ENCODE data around the gene CELF4. TPM values are rescaled to one million over a fixed set of nuclear protein-coding genes. Genes with fewer than 3 reads are reported as not detected.

Gene CELF4
- polyA plus RNA-seq, 1 experiment = not detected

GRCh38 chr18:37380546-37381110 lies 185.0 kb downstream of the CELF4 start:
- H3K4me3 ChIP-seq (ENCODE audit: low read depth, low read length) = no peak overlapping the region
- peaks cover 20% of the 10 kb centered on the region for H3K27me3 ChIP-seq (ENCODE audit: control insufficient read depth, insufficient read depth, low read length)
- TF ChIP-seq, protein P1, sequence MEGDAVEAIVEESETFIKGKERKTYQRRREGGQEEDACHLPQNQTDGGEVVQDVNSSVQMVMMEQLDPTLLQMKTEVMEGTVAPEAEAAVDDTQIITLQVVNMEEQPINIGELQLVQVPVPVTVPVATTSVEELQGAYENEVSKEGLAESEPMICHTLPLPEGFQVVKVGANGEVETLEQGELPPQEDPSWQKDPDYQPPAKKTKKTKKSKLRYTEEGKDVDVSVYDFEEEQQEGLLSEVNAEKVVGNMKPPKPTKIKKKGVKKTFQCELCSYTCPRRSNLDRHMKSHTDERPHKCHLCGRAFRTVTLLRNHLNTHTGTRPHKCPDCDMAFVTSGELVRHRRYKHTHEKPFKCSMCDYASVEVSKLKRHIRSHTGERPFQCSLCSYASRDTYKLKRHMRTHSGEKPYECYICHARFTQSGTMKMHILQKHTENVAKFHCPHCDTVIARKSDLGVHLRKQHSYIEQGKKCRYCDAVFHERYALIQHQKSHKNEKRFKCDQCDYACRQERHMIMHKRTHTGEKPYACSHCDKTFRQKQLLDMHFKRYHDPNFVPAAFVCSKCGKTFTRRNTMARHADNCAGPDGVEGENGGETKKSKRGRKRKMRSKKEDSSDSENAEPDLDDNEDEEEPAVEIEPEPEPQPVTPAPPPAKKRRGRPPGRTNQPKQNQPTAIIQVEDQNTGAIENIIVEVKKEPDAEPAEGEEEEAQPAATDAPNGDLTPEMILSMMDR (IDR thresholded peaks at IDR 0.05; ENCODE audit: low read depth, low read length) = no peak
- ChIA-PET CTCF (no interaction called here), POLR2A (no interaction called here)
- no peak for DNase-seq (ENCODE audit: low read depth, low spot score)
- H3K9me3 ChIP-seq (ENCODE audit: control insufficient read depth, insufficient read depth, low read length) = no peaks in the 10 kb centered on the region
- no peak overlapping the region for H3K27ac ChIP-seq (ENCODE audit: low read depth, low read length)

DNA sequence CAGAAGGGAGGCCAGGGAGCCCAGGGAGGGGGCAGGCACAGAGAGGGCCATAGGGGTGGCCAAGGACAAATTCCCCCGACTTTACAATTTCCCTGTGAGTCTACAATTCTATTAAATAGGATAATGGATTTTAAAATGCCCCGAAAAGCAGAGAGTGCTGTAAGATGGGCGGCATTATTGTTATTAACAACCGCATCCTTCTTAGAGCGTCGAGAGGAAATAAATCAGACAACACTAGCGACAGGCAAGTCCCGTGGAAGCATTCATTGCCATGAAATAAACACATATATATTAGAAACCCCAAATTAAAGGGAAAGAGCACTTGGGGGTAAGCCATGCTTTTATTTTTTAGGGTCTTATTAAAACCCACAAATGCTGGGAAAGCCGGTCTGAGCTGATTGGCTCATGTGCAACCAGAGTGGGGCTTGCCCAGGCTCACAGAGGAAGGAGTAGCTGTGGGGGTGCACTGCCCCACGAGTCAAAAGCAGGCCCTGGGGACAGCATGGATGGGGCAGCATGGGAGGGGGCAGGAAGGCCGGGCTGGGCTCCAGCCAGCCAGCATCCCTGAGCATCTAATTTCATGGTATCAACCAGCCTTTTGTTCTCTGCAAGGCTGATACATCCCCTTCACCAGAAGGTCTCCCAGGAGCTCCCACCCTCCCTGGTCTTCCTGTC lies 187.1 kb downstream of the CELF4 start:
- TF ChIP-seq, protein P1 (IDR thresholded peaks at IDR 0.05; ENCODE audit: low read depth, low read length) = no peak
- Histone ChIP-seq H3K4me3 (ENCODE audit: low read depth, low read length) (no peak overlapping the region), H3K9me3 (ENCODE audit: control insufficient read depth, insufficient read depth, low read length) (no peaks in the 10 kb centered on the region), H3K27me3 (ENCODE audit: control insufficient read depth, insufficient read depth, low read length) (peaks cover 12% of the 10 kb centered on the region), H3K27ac (ENCODE audit: low read depth, low read length) (no peak overlapping the region)
- ChIA-PET POLR2A (no interaction called here), CTCF (no interaction called here)
- DNase-seq (ENCODE audit: low read depth, low spot score) = no peak

- ChIA-PET POLR2A (no interaction called here), CTCF (no interaction called here)
- no peak for DNase-seq (ENCODE audit: low read depth, low spot score)
- TF ChIP-seq, protein P1 (IDR thresholded peaks at IDR 0.05; ENCODE audit: low read depth, low read length) = no peak
- H3K9me3 ChIP-seq (ENCODE audit: control insufficient read depth, insufficient read depth, low read length) = no peaks in the 10 kb centered on the region
- no peak overlapping the region for H3K4me3 ChIP-seq (ENCODE audit: low read depth, low read length)
- H3K27ac ChIP-seq (ENCODE audit: low read depth, low read length) = no peak overlapping the region
- H3K27me3 ChIP-seq (ENCODE audit: control insufficient read depth, insufficient read depth, low read length) = peaks cover 10% of the 10 kb centered on the region
Observed at GRCh38 chr18:37375181-37375580, 190.4 kb downstream of the CELF4 start.

DNA sequence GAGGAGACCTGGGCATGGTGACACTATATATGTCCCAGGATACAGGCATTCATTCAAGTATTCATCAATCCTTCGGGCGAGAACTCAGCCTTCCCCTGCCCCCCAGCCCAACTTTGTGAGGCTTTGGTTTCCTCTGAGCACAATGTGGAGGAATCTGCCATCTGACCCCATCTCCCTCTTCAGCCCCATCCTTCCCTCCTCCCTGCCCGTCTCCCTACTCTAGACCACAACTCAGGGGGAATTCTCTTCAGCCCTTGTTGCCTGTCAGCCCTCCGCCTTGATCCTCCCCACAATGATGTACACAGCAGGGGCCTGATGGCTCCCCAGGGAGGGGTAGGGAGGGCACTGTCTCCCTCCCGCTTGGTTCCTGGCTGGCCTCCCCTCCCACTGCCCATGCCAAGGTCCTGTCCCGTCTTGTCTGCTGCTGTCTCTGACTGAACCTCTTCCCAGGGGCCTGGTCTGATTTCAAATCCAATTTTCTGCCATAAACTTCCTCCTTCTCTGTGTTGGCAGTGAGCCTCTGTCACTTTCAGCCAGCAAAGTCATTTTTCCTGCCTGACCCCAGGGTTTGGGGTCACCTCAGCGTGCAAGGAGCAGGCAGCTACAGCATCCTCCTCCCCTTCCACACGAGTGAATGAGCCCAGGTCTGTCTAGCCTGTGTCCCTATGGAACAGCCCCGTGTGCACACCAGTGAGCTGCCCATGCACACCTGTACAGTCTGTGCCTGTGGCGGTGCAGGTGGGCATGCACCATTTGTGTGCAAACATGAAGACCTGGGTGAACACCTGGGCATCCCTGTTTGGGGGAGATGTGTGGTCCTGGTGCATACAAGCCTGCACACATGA lies 197.3 kb downstream of the CELF4 start:
- CTCF ChIA-PET = no interaction called here

More for the DNA sequence above, 197.3 kb downstream of the CELF4 start:
- no peak for DNase-seq (ENCODE audit: low read depth, low spot score)
- no peak overlapping the region for H3K27ac ChIP-seq (ENCODE audit: low read depth, low read length)
- no peaks in the 10 kb centered on the region for H3K9me3 ChIP-seq (ENCODE audit: control insufficient read depth, insufficient read depth, low read length)
- TF ChIP-seq, protein P1 (IDR thresholded peaks at IDR 0.05; ENCODE audit: low read depth, low read length) = no peak
- peaks cover 15% of the 10 kb centered on the region for H3K27me3 ChIP-seq (ENCODE audit: control insufficient read depth, insufficient read depth, low read length)
- POLR2A ChIA-PET = no interaction called here
- no peak overlapping the region for H3K4me3 ChIP-seq (ENCODE audit: low read depth, low read length)

Data from AG04450 (cell line).